A549 (cell line): Measurements from ENCODE around the gene NRIP1. TPM values are rescaled to one million over a fixed set of nuclear protein-coding genes. Genes with fewer than 3 reads are reported as not detected.

Source experiments
- ATAC-seq, 2 experiments: fragments of 200-7000 bp in 1 of 2; fragments of >200 bp in 1 of 2; cut with Nextera tagmentation in 1 of 2; cut with Tn5 transposase in 1 of 2; 3 replicates each; pipeline versions ENCODE4 v1.8.0 to v1.9.1; 2018 to 2020; ENCODE audit warnings: mild to moderate bottlenecking in 1 of 2, moderate library complexity in 1 of 2
- CTCF ChIA-PET: fragments of 300-600 bp; sonication (Branson Sonifier 250); formaldehyde crosslinking; extraction: SDS; loops from one replicate; lab custom pipeline; 2021; ENCODE audit warnings: antibody characterized with exemption, inconsistent platforms; lab: Yijun Ruan, JAX
- POLR2A ChIA-PET: fragments of 350-600 bp; formaldehyde crosslinking; extraction: SDS; loops from one replicate; lab custom pipeline; 2021; ENCODE audit warnings: antibody characterized with exemption, inconsistent platforms; lab: Yijun Ruan, JAX
- DNase-seq, 2 experiments: peaks; one replicate each; pipeline versions ENCODE4 v3.0.0 to v3.0.0-alpha.2; 2011 to 2016; ENCODE audit warnings: low read depth in 1 of 2, low spot score in 1 of 2
- FAIRE-seq: peaks from 2 replicates; lab custom pipeline; 2011; peaks lifted over from hg19 to GRCh38; lab: Jason Lieb, UNC
- H3K27ac ChIP-seq, 2 experiments: fragments of >200 bp; sonication (Bioruptor Twin); formaldehyde crosslinking; 3 replicates each; pipeline ENCODE4 v1.5.1; 2016 to 2017
- H3K4me1 ChIP-seq: fragments of >200 bp; sonication (Bioruptor Twin); formaldehyde crosslinking; 3 replicates; pipeline ENCODE4 v1.6.1; 2016
- H3K4me2 ChIP-seq: fragments of >200 bp; sonication (Bioruptor Twin); formaldehyde crosslinking; 3 replicates; pipeline ENCODE4 v1.6.1; 2016
- H3K4me3 ChIP-seq: fragments of >200 bp; sonication (Bioruptor Twin); formaldehyde crosslinking; 3 replicates; pipeline ENCODE4 v1.5.1; 2016
- H3K9me3 ChIP-seq: fragments of >200 bp; sonication (Bioruptor Twin); formaldehyde crosslinking; 3 replicates; pipeline ENCODE4 v1.6.1; 2016
- BCL3 ChIP-seq: fragments of >200 bp; sonication (Bioruptor Twin); formaldehyde crosslinking; IDR thresholded peaks from 3 replicates; pipeline ENCODE4 v1.6.1; 2016
- BHLHE40 ChIP-seq: IDR thresholded peaks from 2 replicates; pipeline ENCODE4 v1.6.1; 2012; ENCODE audit warnings: low read depth, low read length, inconsistent platforms
- CBX8 ChIP-seq: fragments of 200-600 bp; sonication (generic); IDR thresholded peaks from 2 replicates; pipeline ENCODE4 v1.6.1; 2016
- EHF ChIP-seq: fragments of 250-450 bp; sonication (Bioruptor Pico); IDR thresholded peaks from 2 replicates; pipeline ENCODE4 v1.5.0; 2020; ENCODE audit warnings: mild to moderate bottlenecking
- EHMT2 ChIP-seq: fragments of 200-600 bp; sonication (generic); IDR thresholded peaks from 2 replicates; pipeline ENCODE4 v1.6.1; 2016; ENCODE audit warnings: antibody characterized with exemption, low read depth, mild to moderate bottlenecking, moderate library complexity
- ELK1 ChIP-seq: fragments of 150-350 bp; IDR thresholded peaks from 2 replicates; pipeline ENCODE4 v1.6.1; 2014; ENCODE audit warnings: low read depth, mild to moderate bottlenecking, low read length
- EP300 ChIP-seq, 2 experiments: fragments of >200 bp; sonication (Bioruptor Twin); formaldehyde crosslinking; IDR thresholded peaks; 2 replicates in 1 of 2; 3 replicates in 1 of 2; pipeline ENCODE4 v1.6.1; 2016 to 2017
- ESRRA ChIP-seq: fragments of 150-350 bp; IDR thresholded peaks from 2 replicates; pipeline ENCODE4 v1.6.1; 2014; ENCODE audit warnings: mild to moderate bottlenecking, low read length, borderline replicate concordance
- FOSB ChIP-seq: fragments of 250-450 bp; sonication (Bioruptor Pico); IDR thresholded peaks from 2 replicates; pipeline ENCODE4 v1.5.0; 2020; ENCODE audit warnings: mild to moderate bottlenecking, moderate library complexity
- HDAC2 ChIP-seq: fragments of 200-600 bp; sonication (generic); IDR thresholded peaks from 2 replicates; pipeline ENCODE4 v1.6.1; 2016
- KDM5A ChIP-seq: fragments of 200-600 bp; sonication (generic); IDR thresholded peaks from 2 replicates; pipeline ENCODE4 v1.6.1; 2016; ENCODE audit warnings: antibody characterized with exemption, mild to moderate bottlenecking
- MAFK ChIP-seq: fragments of 450-650 bp; IDR thresholded peaks from 2 replicates; pipeline ENCODE4 v1.6.1; 2014; ENCODE audit not compliant: partially characterized antibody
- MYC ChIP-seq: IDR thresholded peaks from 2 replicates; pipeline ENCODE4 v1.6.1; 2012; ENCODE audit warnings: mild to moderate bottlenecking, inconsistent platforms, low read length, improper control_type of control experiment, borderline replicate concordance
- NR3C1 ChIP-seq: fragments of >200 bp; sonication (Bioruptor Twin); formaldehyde crosslinking; IDR thresholded peaks from 3 replicates; pipeline ENCODE4 v1.6.1; 2017
- PBX3 ChIP-seq: IDR thresholded peaks from 2 replicates; pipeline ENCODE4 v1.6.1; 2012
- PHF8 ChIP-seq: fragments of 200-600 bp; sonication (generic); IDR thresholded peaks from 2 replicates; pipeline ENCODE4 v1.6.1; 2016; ENCODE audit warnings: low read depth, mild to moderate bottlenecking, antibody characterized with exemption, moderate library complexity, borderline replicate concordance
- RAD21 ChIP-seq, 2 experiments: fragments of >200 bp in 1 of 2; sonication (Bioruptor Twin) in 1 of 2; formaldehyde crosslinking in 1 of 2; IDR thresholded peaks in 1 of 2; conservative IDR thresholded peaks in 1 of 2; 2 replicates in 1 of 2; 3 replicates in 1 of 2; pipeline ENCODE4 v1.6.1; 2012 to 2018; ENCODE audit warnings: inconsistent platforms in 1 of 2
- RARB ChIP-seq: fragments of 250-450 bp; sonication (Bioruptor Pico); IDR thresholded peaks from 2 replicates; pipeline ENCODE4 v1.8.0; 2021; ENCODE audit warnings: mild to moderate bottlenecking, moderate library complexity
- RFX5 ChIP-seq: fragments of 450-650 bp; IDR thresholded peaks from 2 replicates; pipeline ENCODE4 v1.7.1; 2014; ENCODE audit warnings: antibody characterized with exemption, mild to moderate bottlenecking, moderate library complexity
- ZC3H11A ChIP-seq: fragments of 450-650 bp; IDR thresholded peaks from 2 replicates; pipeline ENCODE4 v1.6.1; 2014; ENCODE audit warnings: antibody characterized with exemption, mild to moderate bottlenecking
- ZNF302 ChIP-seq: fragments of 250-450 bp; sonication (Bioruptor Pico); IDR thresholded peaks from 2 replicates; pipeline ENCODE4 v1.9.0; 2021; ENCODE audit warnings: inconsistent platforms, mild to moderate bottlenecking, moderate library complexity
- ZSCAN20 ChIP-seq: fragments of 250-450 bp; sonication (Bioruptor Pico); IDR thresholded peaks from 2 replicates; pipeline ENCODE4 v1.8.0; 2022; ENCODE audit warnings: mild to moderate bottlenecking, moderate library complexity
- WGBS: methylation state at CpG from one replicate; pipeline ENCODE4 v1.1.6; 2017; ENCODE audit errors: missing lambda C conversion rate; 5-methylcytosine and 5-hydroxymethylcytosine counted together
- polyA plus RNA-seq, 4 experiments: library from polyadenylated mRNA; depleted of rRNA in 3 of 4; stranded (reverse); fragments of >200 nt; fragmentation: RNase III in 1 of 4; extraction: RNeasy Plus Mini Kit Qiagen cat#74134 plus additional on column Dnase treatment in 1 of 4; gene quantifications; 2 replicates in 3 of 4; 3 replicates in 1 of 4; pipeline ENCODE4 v1.2.3, GENCODE V29; 2011 to 2017

NRIP1 gene
- polyA plus RNA-seq, 2 of the 4 experiments (the other 2 are of a cell fraction), result 18.9 to 35.5 TPM

DNA sequence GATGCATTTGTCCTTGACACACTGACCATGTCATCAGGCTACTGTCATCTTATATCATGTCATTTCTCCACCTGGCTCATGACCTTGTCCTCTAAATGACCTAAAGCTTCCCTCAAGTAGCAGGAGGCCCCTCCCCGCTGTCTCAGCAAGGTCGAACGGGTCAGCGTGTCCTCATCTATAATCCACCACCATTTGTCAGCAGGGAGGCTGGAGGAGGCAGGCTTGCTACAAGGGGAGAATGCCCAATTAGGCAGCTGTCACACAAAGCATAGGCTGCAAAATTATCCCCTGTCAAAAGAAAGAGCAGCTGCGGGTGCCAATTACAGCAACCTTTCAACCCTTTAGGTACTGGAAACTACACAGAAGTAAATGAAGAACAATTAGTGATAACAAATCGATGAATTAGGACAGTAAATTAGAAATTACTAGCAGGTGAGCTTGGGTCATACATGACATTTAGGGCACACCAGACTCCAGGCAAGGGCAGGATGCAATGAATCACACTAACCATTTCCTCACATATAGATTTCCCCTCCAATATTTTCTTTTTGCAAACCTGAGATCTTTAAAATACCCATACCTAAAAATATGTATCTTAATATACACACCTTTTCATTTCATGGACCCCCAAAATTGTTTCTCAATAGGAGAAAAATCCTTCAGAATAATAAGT, 61.2 kb downstream of the NRIP1 start:
- Histone ChIP-seq H3K4me3 (no peak overlapping the region), H3K4me2 (no peak overlapping the region), H3K4me1 (peaks cover 80% of the 10 kb centered on the region), H3K9me3 (no peaks in the 10 kb centered on the region), H3K27ac (no peak overlapping the region)
- 87% methylated on average over 6 of the region's 6 CpGs for WGBS
- DNase-seq (no peak), FAIRE-seq (no peak), ATAC-seq (no peak)
- TF ChIP-seq PHF8 (no peak), MAFK (no peak), HDAC2 (no peak), RFX5 (no peak), CBX8 (no peak), ZSCAN20 (CRISPR knock-in tag) (no peak), ZNF302 (no peak), FOSB (CRISPR knock-in tag) (no peak), NR3C1 (no peak), RAD21 (conservative IDR thresholded peaks at IDR 0.05 in 1 of 2, IDR thresholded peaks at IDR 0.05 in 1 of 2) (no peak), ESRRA (no peak), EP300 (IDR thresholded peaks at IDR 0.05) (no peak), RARB (CRISPR knock-in tag) (no peak), BCL3 (no peak), ZC3H11A (no peak), MYC (no peak), KDM5A (no peak)
- ChIA-PET CTCF (no interaction called here), POLR2A (no interaction called here)

DNA sequence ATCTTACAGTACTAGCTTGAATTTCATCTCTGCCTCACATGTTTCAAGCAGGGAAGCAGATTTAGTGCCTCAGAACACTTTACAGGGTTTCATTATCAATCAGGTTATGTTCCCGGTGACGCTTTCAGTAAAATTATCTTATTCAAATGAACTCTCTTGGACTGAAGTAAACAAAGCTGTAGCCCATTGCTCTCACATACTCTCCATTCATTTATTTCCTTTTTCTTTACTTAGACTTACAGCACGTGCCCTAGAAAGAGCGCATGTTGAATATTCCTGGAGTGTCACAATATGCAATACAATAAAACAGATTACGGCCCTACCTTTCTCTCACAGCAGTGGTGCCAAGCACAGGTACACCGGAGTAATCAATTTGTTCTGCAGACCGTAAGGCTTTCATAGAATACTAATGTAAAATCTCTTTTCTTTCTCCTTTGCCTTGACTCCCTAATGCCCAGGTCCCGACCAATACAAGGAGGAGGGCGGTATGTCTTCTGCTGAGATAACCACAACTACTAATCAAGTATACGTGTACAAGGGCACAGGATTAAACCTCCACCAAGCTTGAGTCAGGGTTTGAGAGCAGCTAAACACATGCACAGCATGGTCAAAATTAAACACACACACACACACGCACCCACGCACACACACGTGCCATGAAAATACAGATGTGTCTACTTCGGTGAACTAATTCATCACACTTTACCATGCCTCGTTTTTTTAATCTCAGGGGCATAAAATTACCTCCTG, 62.8 kb downstream of the NRIP1 start:
- DNase-seq, result no peak
- Histone ChIP-seq H3K4me2 (peak overlapping the region; percentile 58; the same call in 1 of the 3 replicates), H3K4me1 (peaks cover 88% of the 10 kb centered on the region), H3K9me3 (no peaks in the 10 kb centered on the region), H3K27ac (no peak overlapping the region), H3K4me3 (no peak overlapping the region)
- POLR2A ChIA-PET, result no interaction called here
- 87% methylated on average over 15 of the region's 15 CpGs for WGBS
- no peak for TF ChIP-seq EHF (CRISPR knock-in tag)
- TF ChIP-seq ZSCAN20 (CRISPR knock-in tag), result no peak
- no peak for TF ChIP-seq BHLHE40
- TF ChIP-seq KDM5A, result no peak
- no peak for TF ChIP-seq EHMT2
- TF ChIP-seq MAFK, result no peak
- TF ChIP-seq PBX3, result no peak
- TF ChIP-seq RFX5, result no peak
- TF ChIP-seq ELK1, result no peak
- CTCF ChIA-PET, result no interaction called here
- no peak for ATAC-seq
- no peak for FAIRE-seq
